ENCODE results near the gene AATF. TPM values are rescaled to one million over a fixed set of nuclear protein-coding genes. Genes with fewer than 3 reads are reported as not detected.

Gene AATF
- total RNA-seq, 1 donor from 2014 or later = 38.5 TPM

GRCh38 chr17:36937959-36938565, 10.7 kb upstream of the AATF start:
- peaks cover 3% of the 10 kb centered on the region for H3K36me3 Mint-ChIP-seq (ENCODE audit: low read depth)
- no peak for DNase-seq (ENCODE audit: low spot score)
- peak overlapping the region; percentile 2 for H3K4me3 Mint-ChIP-seq (ENCODE audit: unreplicated experiment)
- H3K4me1 Mint-ChIP-seq (ENCODE audit: low read depth) = peaks cover 42% of the 10 kb centered on the region
- TF ChIP-seq, protein P1, sequence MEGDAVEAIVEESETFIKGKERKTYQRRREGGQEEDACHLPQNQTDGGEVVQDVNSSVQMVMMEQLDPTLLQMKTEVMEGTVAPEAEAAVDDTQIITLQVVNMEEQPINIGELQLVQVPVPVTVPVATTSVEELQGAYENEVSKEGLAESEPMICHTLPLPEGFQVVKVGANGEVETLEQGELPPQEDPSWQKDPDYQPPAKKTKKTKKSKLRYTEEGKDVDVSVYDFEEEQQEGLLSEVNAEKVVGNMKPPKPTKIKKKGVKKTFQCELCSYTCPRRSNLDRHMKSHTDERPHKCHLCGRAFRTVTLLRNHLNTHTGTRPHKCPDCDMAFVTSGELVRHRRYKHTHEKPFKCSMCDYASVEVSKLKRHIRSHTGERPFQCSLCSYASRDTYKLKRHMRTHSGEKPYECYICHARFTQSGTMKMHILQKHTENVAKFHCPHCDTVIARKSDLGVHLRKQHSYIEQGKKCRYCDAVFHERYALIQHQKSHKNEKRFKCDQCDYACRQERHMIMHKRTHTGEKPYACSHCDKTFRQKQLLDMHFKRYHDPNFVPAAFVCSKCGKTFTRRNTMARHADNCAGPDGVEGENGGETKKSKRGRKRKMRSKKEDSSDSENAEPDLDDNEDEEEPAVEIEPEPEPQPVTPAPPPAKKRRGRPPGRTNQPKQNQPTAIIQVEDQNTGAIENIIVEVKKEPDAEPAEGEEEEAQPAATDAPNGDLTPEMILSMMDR (IDR thresholded peaks at IDR 0.05) = no peak
- H3K27me3 Mint-ChIP-seq (ENCODE audit: low read depth) = peaks cover 71% of the 10 kb centered on the region
- no peak overlapping the region for H3K27ac Mint-ChIP-seq (ENCODE audit: unreplicated experiment)
- no peaks in the 10 kb centered on the region for H3K9me3 Mint-ChIP-seq (ENCODE audit: low read depth)

DNA sequence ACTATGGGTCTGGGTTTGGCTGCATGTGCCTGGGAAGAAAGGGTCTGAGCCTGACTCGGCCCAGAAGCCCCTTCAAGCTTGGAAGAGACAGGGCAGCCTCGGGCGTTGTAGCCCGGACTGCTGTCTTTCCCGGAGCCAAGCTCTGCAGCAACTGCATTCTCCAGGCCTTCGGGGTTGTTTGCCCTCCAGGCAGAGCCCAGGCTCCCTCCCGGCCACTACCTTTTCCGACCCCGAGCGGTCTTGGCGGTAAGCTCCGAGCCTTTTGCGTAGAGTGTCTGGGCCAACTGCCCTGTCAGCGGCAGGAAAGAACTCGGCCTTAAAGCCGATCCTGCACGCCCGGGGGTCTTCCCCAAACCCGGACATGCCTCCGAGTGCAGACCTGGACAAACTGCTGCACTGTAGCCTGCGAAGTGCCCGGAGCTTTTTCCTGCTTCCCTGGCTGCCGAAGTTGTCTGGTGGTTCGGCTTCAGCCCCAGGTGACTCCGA, 10.1 kb upstream of the AATF start:
- no peak overlapping the region for H3K27ac Mint-ChIP-seq (ENCODE audit: unreplicated experiment)
- H3K4me3 Mint-ChIP-seq (ENCODE audit: unreplicated experiment) = no peak overlapping the region
- H3K36me3 Mint-ChIP-seq (ENCODE audit: low read depth) = peaks cover 3% of the 10 kb centered on the region
- no peak for DNase-seq (ENCODE audit: low spot score)
- TF ChIP-seq, protein P1 (IDR thresholded peaks at IDR 0.05) = no peak
- no peaks in the 10 kb centered on the region for H3K9me3 Mint-ChIP-seq (ENCODE audit: low read depth)
- H3K4me1 Mint-ChIP-seq (ENCODE audit: low read depth) = peaks cover 42% of the 10 kb centered on the region
- peaks cover 69% of the 10 kb centered on the region for H3K27me3 Mint-ChIP-seq (ENCODE audit: low read depth)

DNA sequence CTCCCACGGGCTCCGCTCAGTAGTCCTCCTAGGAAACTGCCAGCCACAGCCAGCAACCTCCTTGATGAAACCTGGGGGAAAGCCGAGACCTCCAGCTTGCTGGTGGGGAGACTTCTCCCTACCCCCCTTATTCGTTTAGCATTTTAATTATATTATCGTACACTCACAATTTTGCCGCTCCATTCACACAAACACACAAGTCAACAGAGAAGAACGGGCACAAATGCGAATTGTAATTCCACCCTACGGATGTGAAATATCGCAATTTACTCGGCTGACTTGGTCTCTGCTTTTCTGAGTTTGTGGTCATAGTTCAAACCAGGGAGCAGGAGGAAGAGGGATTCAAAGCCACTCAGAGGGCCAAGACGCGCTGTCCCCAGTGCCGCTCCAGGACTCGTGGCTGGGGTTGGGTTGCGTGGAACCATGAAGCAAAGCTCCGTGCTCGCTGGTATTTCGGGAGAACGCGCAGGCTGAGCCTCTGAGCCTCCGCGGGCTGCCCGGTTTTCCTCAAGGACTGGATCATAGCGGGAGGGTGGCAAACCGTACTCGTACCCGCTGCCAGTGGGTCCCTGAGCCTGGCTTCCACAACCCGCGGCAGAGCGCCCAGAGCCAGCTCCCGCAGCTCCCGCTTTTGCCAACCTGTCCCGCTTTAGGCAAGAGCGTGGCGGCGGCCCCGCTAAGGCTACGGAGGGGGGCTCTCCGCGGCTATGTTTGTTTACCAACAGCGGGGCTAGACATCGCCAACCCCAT, 9.5 kb upstream of the AATF start:
- H3K9me3 Mint-ChIP-seq (ENCODE audit: low read depth) = no peaks in the 10 kb centered on the region
- no peak for DNase-seq (ENCODE audit: low spot score)
- peaks cover 37% of the 10 kb centered on the region for H3K4me1 Mint-ChIP-seq (ENCODE audit: low read depth)
- no peak overlapping the region for H3K4me3 Mint-ChIP-seq (ENCODE audit: unreplicated experiment)
- H3K27me3 Mint-ChIP-seq (ENCODE audit: low read depth) = peaks cover 69% of the 10 kb centered on the region
- H3K27ac Mint-ChIP-seq (ENCODE audit: unreplicated experiment) = no peak overlapping the region
- TF ChIP-seq, protein P1 (IDR thresholded peaks at IDR 0.05) = no peak
- H3K36me3 Mint-ChIP-seq (ENCODE audit: low read depth) = peaks cover 3% of the 10 kb centered on the region

GRCh38 chr17:36939802-36940312, 8.9 kb upstream of the AATF start:
- peaks cover 37% of the 10 kb centered on the region for H3K4me1 Mint-ChIP-seq (ENCODE audit: low read depth)
- no peak overlapping the region for H3K27ac Mint-ChIP-seq (ENCODE audit: unreplicated experiment)
- H3K4me3 Mint-ChIP-seq (ENCODE audit: unreplicated experiment) = no peak overlapping the region
- DNase-seq (ENCODE audit: low spot score) = no peak
- H3K36me3 Mint-ChIP-seq (ENCODE audit: low read depth) = peaks cover 3% of the 10 kb centered on the region
- peaks cover 74% of the 10 kb centered on the region for H3K27me3 Mint-ChIP-seq (ENCODE audit: low read depth)
- TF ChIP-seq, protein P1 (IDR thresholded peaks at IDR 0.05) = no peak
- no peaks in the 10 kb centered on the region for H3K9me3 Mint-ChIP-seq (ENCODE audit: low read depth)

Data from chondrocyte (in vitro differentiated cells).